22Rv1 (cell line): ENCODE measurements around the gene CXCL14.

Experiments used
- ZFX ChIP-seq: fragments of 450-650 bp; IDR thresholded peaks from 2 replicates; pipeline ENCODE4 v1.6.1; 2017; ENCODE audit warnings: antibody characterized with exemption, borderline replicate concordance
- TF ChIP-seq, protein P1 (sequence below): fragments of 450-650 bp; IDR thresholded peaks from 2 replicates; pipeline ENCODE4 v1.5.1; 2017; ENCODE audit warnings: mild to moderate bottlenecking

DNA sequence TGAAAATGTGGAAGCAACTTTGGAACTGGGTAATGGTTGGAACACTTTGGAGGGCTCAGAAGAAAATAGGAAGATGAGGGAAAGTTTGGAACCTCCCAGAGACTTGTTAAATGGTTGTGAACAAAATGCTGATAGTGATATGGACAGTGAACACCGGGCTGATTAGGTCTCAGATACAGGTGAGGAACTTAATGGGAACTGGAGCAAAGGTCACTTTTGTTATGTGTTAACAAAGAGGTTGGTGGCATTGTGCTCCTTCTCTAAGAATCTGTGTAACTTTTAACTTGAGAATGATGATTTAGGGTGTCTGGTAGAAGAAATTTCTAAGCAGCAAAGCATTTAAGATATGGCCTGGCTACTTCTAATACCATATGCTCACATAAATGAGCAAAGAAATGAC is 36.4 kb upstream of the CXCL14 start:
- TF ChIP-seq, protein P1, sequence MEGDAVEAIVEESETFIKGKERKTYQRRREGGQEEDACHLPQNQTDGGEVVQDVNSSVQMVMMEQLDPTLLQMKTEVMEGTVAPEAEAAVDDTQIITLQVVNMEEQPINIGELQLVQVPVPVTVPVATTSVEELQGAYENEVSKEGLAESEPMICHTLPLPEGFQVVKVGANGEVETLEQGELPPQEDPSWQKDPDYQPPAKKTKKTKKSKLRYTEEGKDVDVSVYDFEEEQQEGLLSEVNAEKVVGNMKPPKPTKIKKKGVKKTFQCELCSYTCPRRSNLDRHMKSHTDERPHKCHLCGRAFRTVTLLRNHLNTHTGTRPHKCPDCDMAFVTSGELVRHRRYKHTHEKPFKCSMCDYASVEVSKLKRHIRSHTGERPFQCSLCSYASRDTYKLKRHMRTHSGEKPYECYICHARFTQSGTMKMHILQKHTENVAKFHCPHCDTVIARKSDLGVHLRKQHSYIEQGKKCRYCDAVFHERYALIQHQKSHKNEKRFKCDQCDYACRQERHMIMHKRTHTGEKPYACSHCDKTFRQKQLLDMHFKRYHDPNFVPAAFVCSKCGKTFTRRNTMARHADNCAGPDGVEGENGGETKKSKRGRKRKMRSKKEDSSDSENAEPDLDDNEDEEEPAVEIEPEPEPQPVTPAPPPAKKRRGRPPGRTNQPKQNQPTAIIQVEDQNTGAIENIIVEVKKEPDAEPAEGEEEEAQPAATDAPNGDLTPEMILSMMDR = no peak
- no peak for TF ChIP-seq ZFX
